Measurements from ENCODE around the gene R3HDM4. TPM values are rescaled to one million over a fixed set of nuclear protein-coding genes. Genes with fewer than 3 reads are reported as not detected.

R3HDM4 gene
- total and polyA plus RNA-seq, 10 of the 15 experiments (the other 5 are each of a cell fraction or from before 2014, with no cell fraction given) = 1.3 to 65.8 (median 27.7) TPM

- WGBS (ENCODE audit: insufficient coverage, insufficient replicate concordance, low lambda C conversion rate, missing lambda C conversion rate) = 69% methylated on average over 21 of the region's 29 CpGs
- no peak for ATAC-seq
- ChIA-PET RAD21 (ENCODE audit: unreplicated experiment) (no interaction called here), SMC1A (ENCODE audit: uncharacterized antibody, unreplicated experiment) (no interaction called here), CTCF (no interaction called here), POLR2A (interaction anchor here (0.6 to 1.5 kb wide), 2 partner anchors 12 to 32 kb away, joined by 3 read pairs; no protein-coding TSS in a partner anchor)
- no peak overlapping the region for H3K27ac ChIP-seq (ENCODE audit: control insufficient read depth, insufficient read depth)
- in situ Hi-C loops (cut with MboI) (no loop called here), intact Hi-C loops (cut with micrococcal nuclease; ENCODE audit: unreplicated experiment) (no loop called here)
- no peaks in the 10 kb centered on the region; a peak in 1 of 4 replicates for H3K36me3 ChIP-seq (ENCODE audit: control insufficient read depth in 2 of 2, insufficient read depth in 2 of 2, low read length in 1 of 2)
- no peak for FAIRE-seq
- H4K20me1 ChIP-seq (ENCODE audit: control insufficient read depth, insufficient read depth) = no peaks in the 10 kb centered on the region
- H3K27me3 ChIP-seq (replicated peaks in 1 of 2; ENCODE audit: control insufficient read depth in 2 of 2, insufficient read depth in 2 of 2, low read length in 1 of 2) = no peaks in the 10 kb centered on the region
- TF ChIP-seq POLR2A (IDR thresholded peaks at IDR 0.05; ENCODE audit: low read depth, low read length) = 0 out of 2 replicates have a peak, but pooled peaks have one; percentile 12
- TF ChIP-seq NFYB (IDR thresholded peaks at IDR 0.05; ENCODE audit: insufficient read depth, low read depth, low read length) = no peak
- no peak for TF ChIP-seq EZH2 (IDR thresholded peaks at IDR 0.05; ENCODE audit: borderline replicate concordance, control insufficient read depth, low read depth, low read length)
- no peaks in the 10 kb centered on the region for H3K4me1 ChIP-seq (ENCODE audit: control insufficient read depth, insufficient read depth, low read length)
- no peak overlapping the region for H3K4me2 ChIP-seq (ENCODE audit: control insufficient read depth, insufficient read depth)
- no TSS peak for BruUV-seq (replicated peaks)
- H3K9ac ChIP-seq (ENCODE audit: control insufficient read depth, insufficient read depth, low read length) = no peak overlapping the region
- no peaks in the 10 kb centered on the region for H3K79me2 ChIP-seq (ENCODE audit: control insufficient read depth, insufficient read depth, low read length)
- H3K9me3 ChIP-seq (replicated peaks; ENCODE audit: control insufficient read depth, insufficient read depth, low read length) = no peaks in the 10 kb centered on the region; the same call in 2 of the 3 replicates
- H3K4me3 ChIP-seq = no peak overlapping the region
- H2AFZ ChIP-seq (ENCODE audit: control insufficient read depth, low read depth, low read length) = no peak overlapping the region
- no peak for DNase-seq (ENCODE audit: low read depth, low spot score)
Observed at GRCh38 chr19:876780-877314, 36.2 kb downstream of the R3HDM4 start.

- intact Hi-C loops (cut with micrococcal nuclease; ENCODE audit: unreplicated experiment) (no loop called here), in situ Hi-C loops (cut with MboI) (no loop called here)
- no peaks in the 10 kb centered on the region for H3K79me2 ChIP-seq (ENCODE audit: control insufficient read depth, insufficient read depth, low read length)
- H3K4me3 ChIP-seq = no peak overlapping the region
- ChIA-PET CTCF (no interaction called here), SMC1A (ENCODE audit: uncharacterized antibody, unreplicated experiment) (no interaction called here), POLR2A (no interaction called here), RAD21 (ENCODE audit: unreplicated experiment) (no interaction called here)
- no peaks in the 10 kb centered on the region for H4K20me1 ChIP-seq (ENCODE audit: control insufficient read depth, insufficient read depth)
- WGBS (ENCODE audit: insufficient coverage, insufficient replicate concordance, low lambda C conversion rate, missing lambda C conversion rate) = 93% methylated on average over 17 of the region's 18 CpGs
- H3K9me3 ChIP-seq (replicated peaks; ENCODE audit: control insufficient read depth, insufficient read depth, low read length) = no peaks in the 10 kb centered on the region
- no peaks in the 10 kb centered on the region; a peak in 1 of 4 replicates for H3K36me3 ChIP-seq (ENCODE audit: control insufficient read depth in 2 of 2, insufficient read depth in 2 of 2, low read length in 1 of 2)
- no peaks in the 10 kb centered on the region for H3K4me1 ChIP-seq (ENCODE audit: control insufficient read depth, insufficient read depth, low read length)
- FAIRE-seq (no peak), ATAC-seq (no peak), DNase-seq (ENCODE audit: low read depth, low spot score) (no peak)
- no peak overlapping the region for H3K4me2 ChIP-seq (ENCODE audit: control insufficient read depth, insufficient read depth)
- no peaks in the 10 kb centered on the region for H3K27me3 ChIP-seq (replicated peaks in 1 of 2; ENCODE audit: control insufficient read depth in 2 of 2, insufficient read depth in 2 of 2, low read length in 1 of 2)
- no TSS peak for BruUV-seq (replicated peaks)
- H2AFZ ChIP-seq (ENCODE audit: control insufficient read depth, low read depth, low read length) = no peak overlapping the region
- H3K9ac ChIP-seq (ENCODE audit: control insufficient read depth, insufficient read depth, low read length) = no peak overlapping the region
- H3K27ac ChIP-seq (ENCODE audit: control insufficient read depth, insufficient read depth) = no peak overlapping the region
- TF ChIP-seq, protein P1, sequence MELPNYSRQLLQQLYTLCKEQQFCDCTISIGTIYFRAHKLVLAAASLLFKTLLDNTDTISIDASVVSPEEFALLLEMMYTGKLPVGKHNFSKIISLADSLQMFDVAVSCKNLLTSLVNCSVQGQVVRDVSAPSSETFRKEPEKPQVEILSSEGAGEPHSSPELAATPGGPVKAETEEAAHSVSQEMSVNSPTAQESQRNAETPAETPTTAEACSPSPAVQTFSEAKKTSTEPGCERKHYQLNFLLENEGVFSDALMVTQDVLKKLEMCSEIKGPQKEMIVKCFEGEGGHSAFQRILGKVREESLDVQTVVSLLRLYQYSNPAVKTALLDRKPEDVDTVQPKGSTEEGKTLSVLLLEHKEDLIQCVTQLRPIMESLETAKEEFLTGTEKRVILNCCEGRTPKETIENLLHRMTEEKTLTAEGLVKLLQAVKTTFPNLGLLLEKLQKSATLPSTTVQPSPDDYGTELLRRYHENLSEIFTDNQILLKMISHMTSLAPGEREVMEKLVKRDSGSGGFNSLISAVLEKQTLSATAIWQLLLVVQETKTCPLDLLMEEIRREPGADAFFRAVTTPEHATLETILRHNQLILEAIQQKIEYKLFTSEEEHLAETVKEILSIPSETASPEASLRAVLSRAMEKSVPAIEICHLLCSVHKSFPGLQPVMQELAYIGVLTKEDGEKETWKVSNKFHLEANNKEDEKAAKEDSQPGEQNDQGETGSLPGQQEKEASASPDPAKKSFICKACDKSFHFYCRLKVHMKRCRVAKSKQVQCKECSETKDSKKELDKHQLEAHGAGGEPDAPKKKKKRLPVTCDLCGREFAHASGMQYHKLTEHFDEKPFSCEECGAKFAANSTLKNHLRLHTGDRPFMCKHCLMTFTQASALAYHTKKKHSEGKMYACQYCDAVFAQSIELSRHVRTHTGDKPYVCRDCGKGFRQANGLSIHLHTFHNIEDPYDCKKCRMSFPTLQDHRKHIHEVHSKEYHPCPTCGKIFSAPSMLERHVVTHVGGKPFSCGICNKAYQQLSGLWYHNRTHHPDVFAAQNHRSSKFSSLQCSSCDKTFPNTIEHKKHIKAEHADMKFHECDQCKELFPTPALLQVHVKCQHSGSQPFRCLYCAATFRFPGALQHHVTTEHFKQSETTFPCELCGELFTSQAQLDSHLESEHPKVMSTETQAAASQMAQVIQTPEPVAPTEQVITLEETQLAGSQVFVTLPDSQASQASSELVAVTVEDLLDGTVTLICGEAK (IDR thresholded peaks at IDR 0.05; ENCODE audit: borderline replicate concordance) = no peak
- TF ChIP-seq EP300 (IDR thresholded peaks at IDR 0.05; ENCODE audit: borderline replicate concordance in 1 of 2, control insufficient read depth in 1 of 2, low read depth in 2 of 2, low read length in 2 of 2) = no peak
- no peak for TF ChIP-seq DPF2 (IDR thresholded peaks at IDR 0.05)
- no peak for TF ChIP-seq SMAD1 (IDR thresholded peaks at IDR 0.05; ENCODE audit: low read depth, partially characterized antibody)
- no peak for TF ChIP-seq BHLHE40 (IDR thresholded peaks at IDR 0.05; ENCODE audit: borderline replicate concordance in 1 of 2, low read depth in 2 of 2, low read length in 1 of 2)
- TF ChIP-seq, protein P2, sequence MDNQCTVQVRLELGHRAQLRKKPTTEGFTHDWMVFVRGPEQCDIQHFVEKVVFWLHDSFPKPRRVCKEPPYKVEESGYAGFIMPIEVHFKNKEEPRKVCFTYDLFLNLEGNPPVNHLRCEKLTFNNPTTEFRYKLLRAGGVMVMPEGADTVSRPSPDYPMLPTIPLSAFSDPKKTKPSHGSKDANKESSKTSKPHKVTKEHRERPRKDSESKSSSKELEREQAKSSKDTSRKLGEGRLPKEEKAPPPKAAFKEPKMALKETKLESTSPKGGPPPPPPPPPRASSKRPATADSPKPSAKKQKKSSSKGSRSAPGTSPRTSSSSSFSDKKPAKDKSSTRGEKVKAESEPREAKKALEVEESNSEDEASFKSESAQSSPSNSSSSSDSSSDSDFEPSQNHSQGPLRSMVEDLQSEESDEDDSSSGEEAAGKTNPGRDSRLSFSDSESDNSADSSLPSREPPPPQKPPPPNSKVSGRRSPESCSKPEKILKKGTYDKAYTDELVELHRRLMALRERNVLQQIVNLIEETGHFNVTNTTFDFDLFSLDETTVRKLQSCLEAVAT (IDR thresholded peaks at IDR 0.05) = no peak
- no peak for TF ChIP-seq SIN3A (IDR thresholded peaks at IDR 0.05; ENCODE audit: low read depth, low read length)
Observed at GRCh38 chr19:876089-876488, 36.9 kb downstream of the R3HDM4 start.

Measured in GM12878 (cell line).